ENCODE results near the gene EEF1A2. TPM values are rescaled to one million over a fixed set of nuclear protein-coding genes. Genes with fewer than 3 reads are reported as not detected.

Gene EEF1A2
- total and polyA plus RNA-seq, 2 experiments from 2014 or later = 1.3 to 37.1 TPM

- Mint-ChIP-seq H3K4me3 (no peak overlapping the region), H3K27ac (no peak overlapping the region), H3K9me3 (peaks cover 19% of the 10 kb centered on the region), H3K36me3 (ENCODE audit: low read depth) (peaks cover 13% of the 10 kb centered on the region), H3K27me3 (ENCODE audit: insufficient read depth, low read depth, poor library complexity) (peaks cover 5% of the 10 kb centered on the region), H3K4me1 (peaks cover 7% of the 10 kb centered on the region)
- no peak for TF ChIP-seq ZNF462 (CRISPR knock-in tag; IDR thresholded peaks at IDR 0.05)
- no peak for TF ChIP-seq STAT1 (IDR thresholded peaks at IDR 0.05; ENCODE audit: unreplicated experiment)
- TF ChIP-seq ZNF114 (CRISPR knock-in tag; IDR thresholded peaks at IDR 0.05) = no peak
- H3K4me2 ChIP-seq = no peak overlapping the region
- no peak for ATAC-seq
- no peaks in the 10 kb centered on the region for H4K20me1 ChIP-seq (replicated peaks; ENCODE audit: insufficient read depth)
- no peaks in the 10 kb centered on the region for H3K9me2 ChIP-seq (ENCODE audit: insufficient read depth)
- no peaks in the 10 kb centered on the region for H3K36me3 ChIP-seq (ENCODE audit: insufficient read depth)
- no peak overlapping the region for H2AFZ ChIP-seq
- H3K4me3 ChIP-seq = no peak overlapping the region
- H3K79me2 ChIP-seq (replicated peaks; ENCODE audit: insufficient read depth) = no peaks in the 10 kb centered on the region
- 0 out of 2 replicates have a peak, but pooled peaks cover 3% of the 10 kb centered on the region for H3F3A ChIP-seq (replicated peaks; ENCODE audit: low read depth)
- DNase-seq (ENCODE audit: low spot score) = no peak
- no peaks in the 10 kb centered on the region for H3K27me3 ChIP-seq (ENCODE audit: insufficient read depth)
- no peaks in the 10 kb centered on the region; the same call in 1 of the 2 replicates for H3K4me1 ChIP-seq (ENCODE audit: insufficient read depth)
- no peak overlapping the region for H3K27ac ChIP-seq (ENCODE audit: low read depth)
Measured at GRCh38 chr20:63513207-63513606, 14.3 kb upstream of the EEF1A2 start.

- Histone ChIP-seq H3K9me2 (ENCODE audit: insufficient read depth) (no peaks in the 10 kb centered on the region), H3K79me2 (replicated peaks; ENCODE audit: insufficient read depth) (no peaks in the 10 kb centered on the region), H3F3A (replicated peaks; ENCODE audit: low read depth) (0 out of 2 replicates have a peak, but pooled peaks cover 3% of the 10 kb centered on the region), H3K4me1 (ENCODE audit: insufficient read depth) (no peaks in the 10 kb centered on the region), H2AFZ (no peak overlapping the region; the same call in 1 of the 2 replicates), H3K4me2 (no peak overlapping the region), H3K27me3 (ENCODE audit: insufficient read depth) (no peaks in the 10 kb centered on the region), H4K20me1 (replicated peaks; ENCODE audit: insufficient read depth) (no peaks in the 10 kb centered on the region), H3K36me3 (ENCODE audit: insufficient read depth) (no peaks in the 10 kb centered on the region), H3K4me3 (no peak overlapping the region), H3K27ac (ENCODE audit: low read depth) (no peak overlapping the region)
- no peak for DNase-seq (ENCODE audit: low spot score)
- H3K27ac Mint-ChIP-seq = no peak overlapping the region
- H3K9me3 Mint-ChIP-seq = peaks cover 43% of the 10 kb centered on the region
- H3K4me1 Mint-ChIP-seq = peaks cover 3% of the 10 kb centered on the region; the same call in 1 of the 3 replicates
- H3K27me3 Mint-ChIP-seq (ENCODE audit: insufficient read depth, low read depth, poor library complexity) = peaks cover 4% of the 10 kb centered on the region
- ATAC-seq = no peak
- peaks cover 16% of the 10 kb centered on the region for H3K36me3 Mint-ChIP-seq (ENCODE audit: low read depth)
- H3K4me3 Mint-ChIP-seq = no peak overlapping the region
- TF ChIP-seq ZNF462 (CRISPR knock-in tag; IDR thresholded peaks at IDR 0.05) (no peak), JUNB (IDR thresholded peaks at IDR 0.05; ENCODE audit: unreplicated experiment) (no peak), POLR2AphosphoS5 (IDR thresholded peaks at IDR 0.05; ENCODE audit: low read depth) (no peak)
Measured at GRCh38 chr20:63509088-63509564, 10.2 kb upstream of the EEF1A2 start.

Data from GM23338 (cell line).